ENCODE results near the gene COL25A1. TPM values are rescaled to one million over a fixed set of nuclear protein-coding genes. Genes with fewer than 3 reads are reported as not detected.
A peak's percentile ranks its signal among the peaks of the same experiment; 100 is the strongest.
"Not testable (repeated sequence)": the region's sequence is repeated elsewhere in the genome, so short reads cannot be mapped to it uniquely, and the experiment has no call there.

The COL25A1 gene
- total RNA-seq, 1 donor: 6.9 TPM

- no peak for DNase-seq (ENCODE audit: low read depth)
- no peak overlapping the region for H3K4me3 ChIP-seq (ENCODE audit: low read depth, low read length)
- no peak for TF ChIP-seq CTCF (IDR thresholded peaks at IDR 0.05; ENCODE audit: insufficient read depth, low read depth, low read length)
Observed at GRCh38 chr4:109091727-109092409, 210.6 kb downstream of the COL25A1 start.

- no peak for DNase-seq (ENCODE audit: low read depth)
- no peak for TF ChIP-seq CTCF (IDR thresholded peaks at IDR 0.05; ENCODE audit: insufficient read depth, low read depth, low read length)
- H3K4me3 ChIP-seq (ENCODE audit: low read depth, low read length): no peak overlapping the region
Observed at GRCh38 chr4:109083911-109084310, 218.5 kb downstream of the COL25A1 start.

- DNase-seq (ENCODE audit: low read depth): peak; percentile 49
- TF ChIP-seq CTCF (IDR thresholded peaks at IDR 0.05; ENCODE audit: insufficient read depth, low read depth, low read length): no peak
- H3K4me3 ChIP-seq (ENCODE audit: low read depth, low read length): no peak overlapping the region
Observed at GRCh38 chr4:109079731-109080130, 222.7 kb downstream of the COL25A1 start.

GRCh38 chr4:109079201-109079600 is 223.3 kb downstream of the COL25A1 start:
- DNase-seq (ENCODE audit: low read depth): peak; percentile 66

GRCh38 chr4:109078724-109079123 is 223.7 kb downstream of the COL25A1 start:
- no peak for TF ChIP-seq CTCF (IDR thresholded peaks at IDR 0.05; ENCODE audit: insufficient read depth, low read depth, low read length)
- DNase-seq (ENCODE audit: low read depth): peak; percentile 80
- no peak overlapping the region for H3K4me3 ChIP-seq (ENCODE audit: low read depth, low read length)

More at GRCh38 chr4:109079201-109079600, 223.3 kb downstream of the COL25A1 start:
- TF ChIP-seq CTCF (IDR thresholded peaks at IDR 0.05; ENCODE audit: insufficient read depth, low read depth, low read length): no peak
- H3K4me3 ChIP-seq (ENCODE audit: low read depth, low read length): no peak overlapping the region

- H3K4me3 ChIP-seq (ENCODE audit: low read depth, low read length): no peak overlapping the region
- DNase-seq (ENCODE audit: low read depth): peak; percentile 33
- no peak for TF ChIP-seq CTCF (IDR thresholded peaks at IDR 0.05; ENCODE audit: insufficient read depth, low read depth, low read length)
Observed at GRCh38 chr4:109077505-109077904, 225.0 kb downstream of the COL25A1 start.

- not testable (repeated sequence) for DNase-seq (ENCODE audit: low read depth); H3K4me3 ChIP-seq (ENCODE audit: low read depth, low read length)
Observed at GRCh38 chr4:109076709-109077108, 225.7 kb downstream of the COL25A1 start.
